PC-9 (cell line): ENCODE results near the gene SHC3. TPM values are rescaled to one million over a fixed set of nuclear protein-coding genes. Genes with fewer than 3 reads are reported as not detected.

Experiments used
- BruUV-seq: library from RNA; stranded (reverse); fragments of 400-500 nt; replicated peaks from 2 replicates; lab custom pipeline; 2021; lab: Mats Ljungman, UMichigan
- CTCF ChIA-PET: fragments of 300-600 bp; sonication (Branson Sonifier 250); formaldehyde crosslinking; loops from one replicate; lab custom pipeline; 2022; ENCODE audit warnings: antibody characterized with exemption; lab: Charles Lee
- POLR2A ChIA-PET: fragments of 300-600 bp; sonication (Branson Sonifier 250); formaldehyde crosslinking; loops from one replicate; lab custom pipeline; 2022; ENCODE audit warnings: antibody characterized with exemption; ENCODE audit not compliant: unreplicated experiment; lab: Charles Lee
- DNase-seq, 2 experiments: peaks; one replicate each; pipeline versions ENCODE4 v3.0.0 to v3.0.0-alpha.2; 2015 to 2022; ENCODE audit warnings: mixed read lengths in 1 of 2
- H2AFZ ChIP-seq: fragments of 200-600 bp; sonication (generic); 2 replicates; pipeline ENCODE4 v1.8.1; 2017; ENCODE audit warnings: antibody characterized with exemption
- H3F3A ChIP-seq: fragments of 200-600 bp; sonication (generic); 2 replicates; pipeline ENCODE4 v1.8.1; 2017; ENCODE audit warnings: antibody characterized with exemption, mild to moderate bottlenecking, low read depth; ENCODE audit not compliant: insufficient read depth
- H3K27ac ChIP-seq: fragments of 200-600 bp; sonication (generic); 2 replicates; pipeline ENCODE4 v1.6.1; 2016; ENCODE audit warnings: mixed run types
- H3K27me3 ChIP-seq: fragments of 200-600 bp; sonication (generic); 2 replicates; pipeline ENCODE4 v1.6.1; 2016; ENCODE audit warnings: low read depth, mixed run types; ENCODE audit not compliant: insufficient read depth
- H3K36me3 ChIP-seq: fragments of 200-600 bp; sonication (generic); 2 replicates; pipeline ENCODE4 v1.6.1; 2016; ENCODE audit warnings: low read depth, mixed run types
- H3K4me1 ChIP-seq: fragments of 200-600 bp; sonication (generic); replicated peaks from 2 replicates; pipeline ENCODE4 v1.6.1; 2016; ENCODE audit warnings: mixed run types; ENCODE audit not compliant: insufficient read depth
- H3K4me2 ChIP-seq: fragments of 200-600 bp; sonication (generic); 2 replicates; pipeline ENCODE4 v1.6.1; 2017; ENCODE audit warnings: mixed run types
- H3K4me3 ChIP-seq: fragments of 200-600 bp; sonication (generic); 2 replicates; pipeline ENCODE4 v1.6.1; 2016; ENCODE audit warnings: mixed run types
- H3K79me2 ChIP-seq: fragments of 200-600 bp; sonication (generic); 2 replicates; pipeline ENCODE4 v1.6.1; 2017; ENCODE audit warnings: low read depth, mixed run types
- H3K9me2 ChIP-seq: fragments of 200-600 bp; sonication (generic); 2 replicates; pipeline ENCODE4 v1.8.1; 2017; ENCODE audit warnings: mild to moderate bottlenecking; ENCODE audit not compliant: insufficient read depth
- H3K9me3 ChIP-seq: fragments of 200-600 bp; sonication (generic); 2 replicates; pipeline ENCODE4 v1.8.1; 2016; ENCODE audit warnings: low read depth; ENCODE audit not compliant: insufficient read depth
- H4K20me1 ChIP-seq: fragments of 200-600 bp; sonication (generic); 2 replicates; pipeline ENCODE4 v1.8.1; 2017; ENCODE audit not compliant: insufficient read depth
- CTCF ChIP-seq: fragments of 200-600 bp; sonication (generic); conservative IDR thresholded peaks from 2 replicates; pipeline ENCODE4 v1.6.1; 2017; ENCODE audit warnings: mixed run types, antibody characterized with exemption, mild to moderate bottlenecking, moderate library complexity
- EZH2 ChIP-seq: fragments of 200-600 bp; sonication (generic); IDR thresholded peaks from 2 replicates; pipeline ENCODE4 v1.8.0; 2017; ENCODE audit warnings: antibody characterized with exemption, low read depth
- intact Hi-C: fragments of 100-400 bp; cut with micrococcal nuclease; formaldehyde crosslinking; loops from one replicate; pipeline ENCODE4 v1.10.0; 2022; ENCODE audit not compliant: unreplicated experiment
- total RNA-seq: library from RNA; stranded (reverse); gene quantifications from 2 replicates; pipeline ENCODE4 v1.2.3, GENCODE V29; 2021

SHC3 gene
- total RNA-seq, 1 experiment from 2014 or later, result 15.9 TPM

GRCh38 chr9:89194421-89195130 lies 16.0 kb upstream of the SHC3 start:
- intact Hi-C loops, result no loop called here

GRCh38 chr9:89191004-89191403 lies 12.4 kb upstream of the SHC3 start:
- H3K9me2 ChIP-seq, result no peaks in the 10 kb centered on the region
- H3K27ac ChIP-seq, result no peak overlapping the region
- no peak overlapping the region for H3K4me2 ChIP-seq
- no peak for DNase-seq
- ChIA-PET CTCF (no interaction called here), POLR2A (no interaction called here)
- intact Hi-C loops, result no loop called here
- no peaks in the 10 kb centered on the region for H3K4me1 ChIP-seq
- no peaks in the 10 kb centered on the region for H3K79me2 ChIP-seq
- H2AFZ ChIP-seq, result no peak overlapping the region
- H3K27me3 ChIP-seq, result no peaks in the 10 kb centered on the region
- no peaks in the 10 kb centered on the region for H3K9me3 ChIP-seq
- H4K20me1 ChIP-seq, result no peaks in the 10 kb centered on the region; the same call in 1 of the 2 replicates
- BruUV-seq, result no TSS peak
- H3K4me3 ChIP-seq, result no peak overlapping the region
- no peaks in the 10 kb centered on the region for H3K36me3 ChIP-seq
- no peaks in the 10 kb centered on the region for H3F3A ChIP-seq
- TF ChIP-seq CTCF (no peak), EZH2 (no peak)

More at GRCh38 chr9:89194421-89195130, 16.0 kb upstream of the SHC3 start:
- Histone ChIP-seq H3K9me3 (no peaks in the 10 kb centered on the region), H3K4me1 (no peaks in the 10 kb centered on the region), H3K36me3 (no peaks in the 10 kb centered on the region), H3K79me2 (no peaks in the 10 kb centered on the region), H3K9me2 (no peaks in the 10 kb centered on the region), H3K27me3 (no peaks in the 10 kb centered on the region), H3F3A (no peaks in the 10 kb centered on the region), H3K4me2 (no peak overlapping the region), H3K27ac (no peak overlapping the region), H4K20me1 (no peaks in the 10 kb centered on the region), H2AFZ (no peak overlapping the region), H3K4me3 (no peak overlapping the region)
- TF ChIP-seq EZH2, result no peak
- no peak for TF ChIP-seq CTCF
- no TSS peak for BruUV-seq
- ChIA-PET CTCF (no interaction called here), POLR2A (interaction anchor here (0.6 kb wide), 1 partner anchor 197 kb away, joined by 3 read pairs; no protein-coding TSS in a partner anchor)
- DNase-seq, result no peak

GRCh38 chr9:89189215-89189614 lies 10.6 kb upstream of the SHC3 start:
- Histone ChIP-seq H3K79me2 (no peaks in the 10 kb centered on the region), H3K9me2 (no peaks in the 10 kb centered on the region), H3K4me1 (no peaks in the 10 kb centered on the region), H3K27me3 (no peaks in the 10 kb centered on the region), H3K27ac (no peak overlapping the region), H4K20me1 (no peaks in the 10 kb centered on the region; the same call in 1 of the 2 replicates), H2AFZ (no peak overlapping the region), H3F3A (no peaks in the 10 kb centered on the region), H3K36me3 (no peaks in the 10 kb centered on the region), H3K4me2 (no peak overlapping the region), H3K4me3 (no peak overlapping the region), H3K9me3 (no peaks in the 10 kb centered on the region)
- intact Hi-C loops, result no loop called here
- ChIA-PET POLR2A (no interaction called here), CTCF (no interaction called here)
- no peak for DNase-seq
- BruUV-seq, result no TSS peak
- TF ChIP-seq CTCF (no peak), EZH2 (no peak)
